ENCODE measurements around the gene SNRPN. TPM values are rescaled to one million over a fixed set of nuclear protein-coding genes. Genes with fewer than 3 reads are reported as not detected.

SNRPN gene
- total and polyA plus RNA-seq, 9 of the 15 experiments (the other 6 are each of a cell fraction or from before 2014, with no cell fraction given) = 0.04 to 0.78 (median 0.23) TPM; not detected in 2

DNA sequence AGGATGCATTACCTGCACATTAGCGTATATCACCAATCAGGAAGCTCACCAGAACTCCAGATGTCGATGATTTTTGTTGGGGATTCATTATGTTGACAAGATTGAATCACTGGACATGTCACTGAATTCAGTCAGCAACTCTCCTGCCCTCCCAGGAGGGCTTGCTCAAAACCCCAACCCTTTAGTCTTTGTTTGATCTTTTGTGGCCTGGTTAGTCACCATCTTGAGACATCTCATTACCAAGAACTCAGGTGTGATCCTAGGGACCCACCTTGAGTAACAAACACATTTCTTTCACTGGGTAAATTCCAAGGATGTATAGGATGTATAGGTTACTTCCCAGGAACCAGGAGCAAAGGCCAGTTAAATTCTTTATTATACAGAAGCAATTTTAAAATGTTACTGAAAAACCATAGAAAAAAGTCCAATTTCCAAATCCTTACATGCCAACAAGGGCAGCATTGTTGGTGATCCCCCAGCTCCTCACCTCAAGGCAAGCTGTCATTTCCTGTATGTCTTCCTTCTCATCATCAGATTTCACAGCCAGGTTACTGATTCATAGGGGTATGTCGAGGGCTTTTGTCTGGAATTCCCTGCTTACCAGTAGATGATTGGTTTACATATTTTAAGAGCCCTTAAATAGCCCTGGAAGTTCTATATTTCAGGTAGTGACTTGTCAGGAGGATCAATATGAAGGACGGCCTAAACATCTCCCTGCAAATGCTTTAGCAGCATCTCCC is 11.7 kb downstream of the SNRPN start (continued):
- no peak for TF ChIP-seq NBN (IDR thresholded peaks at IDR 0.05; ENCODE audit: low read depth)
- no peak for TF ChIP-seq ETV5 (CRISPR knock-in tag; IDR thresholded peaks at IDR 0.05; ENCODE audit: low read depth)
- TF ChIP-seq ETV1 (tag; conservative IDR thresholded peaks at IDR 0.05; ENCODE audit: low read depth) = no peak

DNA sequence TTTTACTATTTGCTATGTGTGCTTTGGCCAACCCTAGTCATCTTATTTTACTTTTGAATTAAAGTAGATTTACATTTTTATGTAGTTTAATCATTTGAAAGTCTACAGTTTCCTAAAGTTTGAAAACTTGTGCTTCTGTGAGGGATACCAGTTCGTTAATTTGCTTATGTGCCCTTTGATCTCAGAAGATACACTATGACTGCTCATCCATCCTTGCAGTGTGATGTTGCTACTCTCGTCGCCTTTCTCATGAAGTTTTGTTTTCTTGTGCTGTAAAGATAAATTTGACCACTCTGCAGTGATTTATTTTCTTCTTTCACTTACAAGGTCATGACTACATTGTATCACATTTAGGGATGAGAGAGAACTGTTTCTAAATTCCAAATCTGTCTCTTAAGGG is 16.3 kb downstream of the SNRPN start:
- POLR2A ChIA-PET = no interaction called here
- in situ Hi-C loops (cut with MboI) = no loop called here
- TF ChIP-seq SRF (CRISPR knock-in tag; IDR thresholded peaks at IDR 0.05) (no peak), TRIM24 (IDR thresholded peaks at IDR 0.05) (no peak), ZNF444 (CRISPR knock-in tag; IDR thresholded peaks at IDR 0.05) (no peak), POLR2AphosphoS5 (IDR thresholded peaks at IDR 0.05; ENCODE audit: control insufficient read depth, insufficient read depth, low read depth, low read length) (no peak), MCM3 (IDR thresholded peaks at IDR 0.05) (no peak), MED1 (CRISPR knock-in tag; IDR thresholded peaks at IDR 0.05; ENCODE audit: borderline replicate concordance) (no peak), TCF7 (IDR thresholded peaks at IDR 0.05; ENCODE audit: borderline replicate concordance) (no peak), RAD51 (IDR thresholded peaks at IDR 0.05; ENCODE audit: borderline replicate concordance, low read depth) (no peak)
- TF ChIP-seq, protein P1, sequence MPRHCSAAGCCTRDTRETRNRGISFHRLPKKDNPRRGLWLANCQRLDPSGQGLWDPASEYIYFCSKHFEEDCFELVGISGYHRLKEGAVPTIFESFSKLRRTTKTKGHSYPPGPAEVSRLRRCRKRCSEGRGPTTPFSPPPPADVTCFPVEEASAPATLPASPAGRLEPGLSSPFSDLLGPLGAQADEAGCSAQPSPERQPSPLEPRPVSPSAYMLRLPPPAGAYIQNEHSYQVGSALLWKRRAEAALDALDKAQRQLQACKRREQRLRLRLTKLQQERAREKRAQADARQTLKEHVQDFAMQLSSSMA (CRISPR knock-in tag; IDR thresholded peaks at IDR 0.05) = no peak
- TF ChIP-seq, protein P2, sequence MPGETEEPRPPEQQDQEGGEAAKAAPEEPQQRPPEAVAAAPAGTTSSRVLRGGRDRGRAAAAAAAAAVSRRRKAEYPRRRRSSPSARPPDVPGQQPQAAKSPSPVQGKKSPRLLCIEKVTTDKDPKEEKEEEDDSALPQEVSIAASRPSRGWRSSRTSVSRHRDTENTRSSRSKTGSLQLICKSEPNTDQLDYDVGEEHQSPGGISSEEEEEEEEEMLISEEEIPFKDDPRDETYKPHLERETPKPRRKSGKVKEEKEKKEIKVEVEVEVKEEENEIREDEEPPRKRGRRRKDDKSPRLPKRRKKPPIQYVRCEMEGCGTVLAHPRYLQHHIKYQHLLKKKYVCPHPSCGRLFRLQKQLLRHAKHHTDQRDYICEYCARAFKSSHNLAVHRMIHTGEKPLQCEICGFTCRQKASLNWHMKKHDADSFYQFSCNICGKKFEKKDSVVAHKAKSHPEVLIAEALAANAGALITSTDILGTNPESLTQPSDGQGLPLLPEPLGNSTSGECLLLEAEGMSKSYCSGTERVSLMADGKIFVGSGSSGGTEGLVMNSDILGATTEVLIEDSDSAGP (CRISPR knock-in tag; IDR thresholded peaks at IDR 0.05) = no peak
- TF ChIP-seq, protein P3, sequence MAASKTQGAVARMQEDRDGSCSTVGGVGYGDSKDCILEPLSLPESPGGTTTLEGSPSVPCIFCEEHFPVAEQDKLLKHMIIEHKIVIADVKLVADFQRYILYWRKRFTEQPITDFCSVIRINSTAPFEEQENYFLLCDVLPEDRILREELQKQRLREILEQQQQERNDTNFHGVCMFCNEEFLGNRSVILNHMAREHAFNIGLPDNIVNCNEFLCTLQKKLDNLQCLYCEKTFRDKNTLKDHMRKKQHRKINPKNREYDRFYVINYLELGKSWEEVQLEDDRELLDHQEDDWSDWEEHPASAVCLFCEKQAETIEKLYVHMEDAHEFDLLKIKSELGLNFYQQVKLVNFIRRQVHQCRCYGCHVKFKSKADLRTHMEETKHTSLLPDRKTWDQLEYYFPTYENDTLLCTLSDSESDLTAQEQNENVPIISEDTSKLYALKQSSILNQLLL (CRISPR knock-in tag; IDR thresholded peaks at IDR 0.05; ENCODE audit: borderline replicate concordance) = no peak
- TF ChIP-seq, protein P4, sequence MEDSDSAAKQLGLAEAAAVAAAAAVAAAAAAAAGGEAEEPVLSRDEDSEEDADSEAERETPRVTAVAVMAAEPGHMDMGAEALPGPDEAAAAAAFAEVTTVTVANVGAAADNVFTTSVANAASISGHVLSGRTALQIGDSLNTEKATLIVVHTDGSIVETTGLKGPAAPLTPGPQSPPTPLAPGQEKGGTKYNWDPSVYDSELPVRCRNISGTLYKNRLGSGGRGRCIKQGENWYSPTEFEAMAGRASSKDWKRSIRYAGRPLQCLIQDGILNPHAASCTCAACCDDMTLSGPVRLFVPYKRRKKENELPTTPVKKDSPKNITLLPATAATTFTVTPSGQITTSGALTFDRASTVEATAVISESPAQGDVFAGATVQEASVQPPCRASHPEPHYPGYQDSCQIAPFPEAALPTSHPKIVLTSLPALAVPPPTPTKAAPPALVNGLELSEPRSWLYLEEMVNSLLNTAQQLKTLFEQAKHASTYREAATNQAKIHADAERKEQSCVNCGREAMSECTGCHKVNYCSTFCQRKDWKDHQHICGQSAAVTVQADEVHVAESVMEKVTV (CRISPR knock-in tag; IDR thresholded peaks at IDR 0.05) = no peak

More for the DNA sequence above, 16.3 kb downstream of the SNRPN start:
- no peak for ATAC-seq
- H3K36me3 ChIP-seq (ENCODE audit: control insufficient read depth, insufficient read depth, low read length) = no peaks in the 10 kb centered on the region
- BruUV-seq (replicated peaks) = no TSS peak
- no peak overlapping the region for H3K9ac ChIP-seq (ENCODE audit: insufficient read depth in 1 of 2, low read depth in 2 of 2, low read length in 2 of 2)
- DNase-seq (ENCODE audit: extremely low read depth in 1 of 4, low spot score in 3 of 4) = no peak
- FAIRE-seq = no peak
- no peak overlapping the region for H3K27ac ChIP-seq (ENCODE audit: extremely low read depth, low read depth, low read length)
- H3K79me2 ChIP-seq (ENCODE audit: control insufficient read depth, insufficient read depth, low read length) = no peaks in the 10 kb centered on the region
- no peaks in the 10 kb centered on the region for H3K27me3 ChIP-seq (ENCODE audit: control insufficient read depth in 2 of 2, insufficient read depth in 2 of 2, low read length in 2 of 2)
- no peaks in the 10 kb centered on the region for H3K9me3 ChIP-seq (replicated peaks; ENCODE audit: control insufficient read depth, insufficient read depth, low read depth, low read length)
- H3K4me1 ChIP-seq (replicated peaks in 1 of 2; ENCODE audit: control insufficient read depth in 2 of 2, insufficient read depth in 2 of 2, low read length in 2 of 2) = no peaks in the 10 kb centered on the region
- no peaks in the 10 kb centered on the region for H4K20me1 ChIP-seq (replicated peaks; ENCODE audit: control insufficient read depth, insufficient read depth, low read length)
- H3K4me3 ChIP-seq = no peak overlapping the region
- no peak overlapping the region for H3K4me2 ChIP-seq (ENCODE audit: insufficient read depth, low read length)
- H3K9me1 ChIP-seq (ENCODE audit: control insufficient read depth, insufficient read depth, low read length) = no peaks in the 10 kb centered on the region
- H2AFZ ChIP-seq (ENCODE audit: low read depth, low read length) = no peak overlapping the region
- intact Hi-C loops (cut with micrococcal nuclease) = no loop called here
- CTCF ChIA-PET (ENCODE audit: low intra/inter-chr PET ratio) = no interaction called here
- 2% methylated on average over 3 of the region's 3 CpGs for WGBS (ENCODE audit: insufficient coverage, low coverage, missing lambda C conversion rate)
